Stimulated activated CD4-positive, alpha-beta T cell treated with anti-CD3 and anti-CD28 coated beads, Interleukin-4, amount 100 ng/mL, for 24 hours (primary cell): Measurements from ENCODE around the gene GRK1.
"Not testable (repeated sequence)": the region's sequence is repeated elsewhere in the genome, so short reads cannot be mapped to it uniquely, and the experiment has no call there.

Experiments
- DNase-seq: peaks from one replicate; pipeline ENCODE4 v3.0.0-alpha.2; 2020

Gene GRK1

GRCh38 chr13:113666951-113667701, at the start of gene GRK1:
TSS of gene GRK1 (plus strand) at chr13:113667219. CDS start at chr13:113667387, 168 bp downstream.
- no peak for DNase-seq

- no peak for DNase-seq
These were observed 49.1 kb upstream of the GRK1 start for GRCh38 chr13:113617961-113618360.

DNA sequence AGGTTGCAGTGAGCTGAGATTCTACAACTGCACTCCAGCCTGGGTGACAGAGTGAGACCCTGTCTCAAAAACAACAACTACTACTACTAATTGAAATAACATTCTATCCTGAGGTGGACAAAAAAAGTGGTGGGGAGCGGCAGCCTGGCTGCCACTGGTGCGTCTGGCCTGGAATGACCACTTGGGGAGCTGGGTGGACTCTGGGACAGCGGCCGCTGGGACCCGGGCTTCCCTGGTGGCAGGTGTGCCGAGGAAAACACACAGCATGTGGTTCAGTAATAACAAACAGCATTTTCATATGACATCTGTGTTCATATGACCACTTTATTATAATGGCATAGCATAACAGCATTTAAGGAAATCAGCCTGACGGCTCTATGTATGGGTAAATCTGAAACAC, 48.6 kb upstream of the GRK1 start:
- DNase-seq = no peak

- DNase-seq = no peak
These were observed 46.8 kb upstream of the GRK1 start for GRCh38 chr13:113620036-113620796.

DNA sequence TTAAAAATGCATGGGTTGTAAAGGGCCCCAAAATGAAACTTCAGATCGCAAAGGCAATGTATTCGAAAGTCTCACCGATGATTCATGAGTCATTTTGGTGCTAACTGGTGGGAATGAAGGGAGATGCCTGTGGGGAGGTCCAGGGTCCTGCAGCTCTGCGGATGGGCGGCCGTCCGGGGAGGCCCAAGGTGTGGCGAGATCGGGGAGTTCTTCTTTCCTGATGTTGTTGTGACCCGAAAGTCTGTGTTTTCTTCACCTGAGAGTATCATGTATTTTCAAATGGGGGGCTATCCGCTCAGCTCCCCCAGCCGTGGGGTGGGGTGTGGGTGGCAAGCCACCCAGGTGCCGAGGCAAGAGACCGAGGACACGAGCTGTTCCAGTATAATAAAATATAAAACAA, 46.0 kb upstream of the GRK1 start:
- no peak for DNase-seq

- DNase-seq = not testable (repeated sequence)
These were observed 45.5 kb upstream of the GRK1 start for GRCh38 chr13:113621498-113621897.

- not testable (repeated sequence) for DNase-seq
These were observed 45.0 kb upstream of the GRK1 start for GRCh38 chr13:113621986-113622550.

DNA sequence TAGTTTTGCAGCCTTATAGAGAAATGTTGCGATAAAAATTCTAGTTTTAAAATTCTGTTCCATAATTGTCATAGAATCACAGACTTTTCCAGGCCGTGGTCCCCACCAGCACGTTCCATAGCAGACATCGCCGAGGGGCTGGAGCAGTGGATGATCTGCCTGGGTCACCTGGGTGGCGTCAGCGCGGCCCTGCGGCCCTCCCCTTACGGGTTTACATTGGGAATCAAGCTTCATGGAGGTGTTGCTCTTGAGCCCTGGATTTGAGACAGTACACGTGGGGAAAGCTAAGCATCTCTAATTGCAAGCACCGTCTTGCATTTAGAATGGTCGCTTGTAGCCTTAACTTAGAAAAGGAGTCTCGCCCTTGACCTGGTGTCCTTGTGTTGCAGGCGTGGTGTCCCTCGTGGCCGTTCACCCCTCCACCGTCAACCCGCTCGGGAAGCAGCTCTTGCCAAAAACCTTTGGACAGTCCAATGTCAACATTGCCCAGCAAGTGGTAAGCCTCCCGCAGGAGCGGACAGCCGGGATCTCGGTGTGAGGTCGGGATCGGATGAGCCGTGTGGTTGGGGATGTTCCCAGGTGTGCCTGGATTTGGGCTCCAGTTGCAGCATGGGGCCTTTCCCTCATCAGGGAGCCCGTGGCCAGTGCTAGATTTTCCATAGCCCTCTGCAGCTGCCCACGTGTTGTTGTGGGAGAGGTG, 44.1 kb upstream of the GRK1 start:
- DNase-seq = no peak

GRCh38 chr13:113623491-113624234, 43.4 kb upstream of the GRK1 start:
- DNase-seq = no peak

DNA sequence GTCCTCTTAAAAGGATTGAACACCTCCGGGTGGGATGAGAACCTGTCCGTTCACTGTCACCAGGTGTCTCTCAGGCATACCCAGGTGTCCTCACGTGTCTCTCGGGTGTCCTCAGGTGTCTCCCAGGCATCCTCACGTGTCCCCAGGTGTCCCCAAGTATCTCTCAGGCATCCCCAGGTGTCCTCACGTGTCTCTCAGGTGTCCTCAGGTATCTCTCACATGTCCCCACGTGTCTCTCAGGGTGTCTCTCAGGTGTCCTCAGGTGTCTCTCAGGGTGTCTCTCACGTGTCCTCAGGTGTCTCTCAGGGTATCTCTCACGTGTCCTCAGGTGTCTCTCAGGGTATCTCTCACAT, 42.8 kb upstream of the GRK1 start:
- DNase-seq = no peak

DNA sequence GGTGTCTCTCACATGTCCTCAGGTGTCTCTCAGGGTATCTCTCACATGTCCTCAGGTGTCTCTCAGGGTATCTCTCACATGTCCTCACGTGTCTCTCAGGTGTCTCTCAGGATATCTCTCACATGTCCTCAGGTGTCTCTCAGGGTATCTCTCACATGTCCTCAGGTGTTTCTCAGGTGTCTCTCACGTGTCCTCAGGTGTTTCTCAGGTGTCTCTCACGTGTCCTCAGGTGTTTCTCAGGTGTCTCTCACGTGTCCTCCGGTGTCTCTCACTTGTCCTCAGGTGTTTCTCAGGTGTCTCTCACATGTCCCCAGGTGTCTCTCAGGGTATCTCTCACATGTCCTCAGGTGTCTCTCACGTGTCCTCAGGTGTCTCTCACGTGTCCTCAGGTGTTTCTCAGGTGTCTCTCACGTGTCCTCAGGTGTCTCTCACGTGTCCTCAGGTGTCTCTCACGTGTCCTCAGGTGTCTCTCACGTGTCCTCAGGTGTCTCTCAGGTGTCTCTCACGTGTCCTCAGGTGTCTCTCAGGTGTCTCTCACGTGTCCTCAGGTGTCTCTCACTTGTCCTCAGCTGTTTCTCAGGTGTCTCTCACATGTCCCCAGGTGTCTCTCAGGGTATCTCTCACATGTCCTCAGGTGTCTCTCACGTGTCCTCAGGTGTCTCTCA, 42.2 kb upstream of the GRK1 start:
- not testable (repeated sequence) for DNase-seq

DNA sequence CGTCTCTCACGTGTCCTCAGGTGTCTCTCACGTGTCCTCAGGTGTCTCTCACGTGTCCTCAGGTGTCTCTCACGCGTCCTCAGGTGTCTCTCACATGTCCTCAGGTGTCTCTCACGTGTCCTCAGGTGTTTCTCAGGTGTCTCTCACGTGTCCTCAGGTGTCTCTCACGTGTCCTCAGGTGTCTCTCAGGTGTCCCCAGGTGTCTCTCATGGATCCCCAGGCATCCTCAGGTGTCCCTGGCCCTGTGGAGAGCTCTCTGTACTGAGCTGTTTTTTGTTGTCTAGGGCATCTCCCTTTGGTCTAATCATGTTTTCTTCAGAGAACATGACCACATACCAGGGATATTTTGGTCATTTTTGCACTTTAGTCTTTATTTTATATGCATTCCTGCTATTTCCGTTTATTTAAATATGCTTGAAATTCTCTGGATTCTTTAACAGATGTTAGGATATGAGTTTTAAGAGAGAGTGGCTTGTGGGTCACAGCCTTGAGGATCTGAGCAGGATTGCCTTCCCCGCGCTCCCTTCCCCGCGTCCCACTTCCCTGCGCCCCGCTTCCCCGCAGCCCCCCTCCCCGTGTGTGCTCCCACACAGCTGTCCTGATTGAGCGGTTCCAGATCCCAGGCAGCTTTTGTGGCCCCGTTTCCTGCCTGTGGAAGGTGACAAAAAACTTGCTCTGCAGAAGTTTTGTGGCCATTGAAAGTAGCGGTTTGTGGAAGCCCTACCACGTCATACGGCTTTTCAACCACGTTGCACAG, 40.9 kb upstream of the GRK1 start:
- DNase-seq = no peak

DNA sequence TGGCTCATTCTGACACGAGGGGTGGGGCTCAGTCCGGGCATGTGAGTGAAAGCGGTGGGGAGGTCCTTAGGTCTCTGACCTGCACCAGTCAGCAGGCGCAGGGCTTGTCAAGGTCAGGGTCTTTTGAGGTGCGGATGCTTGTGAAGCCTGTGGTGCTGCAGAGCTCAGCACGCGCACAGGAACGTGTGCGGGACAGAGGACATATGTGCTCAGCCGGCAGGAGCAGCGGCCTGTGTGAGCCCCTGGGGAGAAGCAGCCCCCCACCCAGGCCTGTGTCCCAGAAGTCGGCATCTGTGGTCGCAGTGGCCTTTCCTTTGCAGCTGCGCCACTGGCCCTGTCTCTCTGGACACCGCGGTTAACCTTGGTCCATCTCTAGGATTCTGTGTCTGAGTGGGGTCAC, 39.9 kb upstream of the GRK1 start:
- DNase-seq = no peak

DNA sequence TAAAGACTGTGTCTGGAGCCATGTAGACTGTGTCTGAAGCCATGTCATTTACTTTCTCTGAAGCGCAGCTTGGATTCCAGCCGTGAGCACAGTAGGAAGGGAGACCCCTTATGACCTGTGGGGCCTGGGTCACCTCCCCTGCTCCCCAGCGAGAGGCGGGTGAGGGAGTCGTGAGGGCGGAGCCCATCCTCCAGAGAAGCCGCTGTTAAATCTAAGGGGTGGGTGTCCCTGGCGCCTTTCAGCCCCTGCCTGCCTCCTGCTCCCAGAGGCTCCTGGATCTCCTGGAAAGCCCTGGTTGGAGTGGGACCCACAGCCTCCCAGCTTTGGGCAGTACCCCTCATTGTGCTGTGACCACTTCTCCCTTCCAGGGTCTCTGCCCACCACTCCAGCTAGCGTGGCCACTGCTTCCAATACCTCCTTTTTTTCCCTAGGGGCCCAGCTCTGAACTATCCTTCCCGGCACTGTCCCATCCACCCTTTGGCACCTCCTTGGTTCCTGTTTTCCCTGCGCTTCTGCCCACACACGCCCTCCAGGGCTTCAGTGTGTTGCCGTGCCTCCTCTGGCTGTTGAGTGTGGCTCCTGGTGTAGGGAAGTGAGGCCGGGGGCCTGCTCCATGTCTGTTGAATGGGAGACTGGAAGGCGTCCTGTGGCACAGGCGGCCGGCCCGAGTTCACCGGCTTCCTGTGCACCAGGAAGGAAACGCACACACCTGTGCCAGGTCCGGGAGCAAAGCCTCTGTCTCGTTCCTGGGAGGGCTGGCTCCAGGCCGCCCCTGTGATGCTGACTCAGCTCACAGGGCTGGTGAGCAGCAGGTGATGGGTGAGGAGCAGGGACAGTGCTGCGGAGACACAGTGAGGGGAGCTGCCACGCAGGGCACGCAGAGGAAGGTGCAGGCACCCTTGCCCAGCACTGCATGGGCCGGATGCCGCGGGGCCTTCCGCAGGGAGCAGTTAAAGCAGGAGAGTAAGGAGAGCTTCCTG, 38.4 kb upstream of the GRK1 start:
- no peak for DNase-seq

- no peak for DNase-seq
These were observed 37.2 kb upstream of the GRK1 start for GRCh38 chr13:113629866-113630265.

GRCh38 chr13:113630296-113630695, 36.7 kb upstream of the GRK1 start:
- DNase-seq = no peak

GRCh38 chr13:113630804-113631203, 36.2 kb upstream of the GRK1 start:
- DNase-seq = no peak

- DNase-seq = no peak
These were observed 35.5 kb upstream of the GRK1 start for GRCh38 chr13:113631341-113632095.
